NT2/D1 (cell line): ENCODE data around the gene FRMD4B.

ENCODE experiments used
- DNase-seq: peaks from one replicate; pipeline ENCODE4 v3.0.0-alpha.2; 2011; ENCODE audit warnings: low read depth, low spot score
- H3K27me3 ChIP-seq: 2 replicates; pipeline ENCODE4 v1.6.0; 2011; ENCODE audit warnings: mild to moderate bottlenecking; ENCODE audit not compliant: insufficient read length, insufficient read depth
- H3K36me3 ChIP-seq: 2 replicates; pipeline ENCODE4 v1.6.1; 2011; ENCODE audit warnings: mild to moderate bottlenecking, low read length, mixed read lengths; ENCODE audit not compliant: insufficient read depth, insufficient read length
- H3K4me1 ChIP-seq: 2 replicates; pipeline ENCODE4 v1.5.1; 2011; ENCODE audit not compliant: insufficient read depth, insufficient read length
- H3K4me3 ChIP-seq: 2 replicates; pipeline ENCODE4 v1.5.1; 2011; ENCODE audit warnings: low read depth; ENCODE audit not compliant: insufficient read length
- H3K9ac ChIP-seq: 2 replicates; pipeline ENCODE4 v1.6.0; 2011; ENCODE audit warnings: low read depth; ENCODE audit not compliant: insufficient read length
- H3K9me3 ChIP-seq: 2 replicates; pipeline ENCODE4 v1.5.1; 2011; ENCODE audit warnings: mild to moderate bottlenecking, low read length; ENCODE audit not compliant: insufficient read depth
- SUZ12 ChIP-seq: IDR thresholded peaks from 2 replicates; pipeline ENCODE4 v1.6.1; 2011; ENCODE audit not compliant: insufficient read length, insufficient read depth; ENCODE audit errors: extremely low read depth
- YY1 ChIP-seq: IDR thresholded peaks from 2 replicates; pipeline ENCODE4 v1.6.1; 2011; ENCODE audit not compliant: insufficient read length, insufficient read depth
- ZNF274 ChIP-seq: IDR thresholded peaks from 2 replicates; pipeline ENCODE4 v1.6.1; 2011; ENCODE audit warnings: mild to moderate bottlenecking, low read depth, low read length

Gene FRMD4B

GRCh38 chr3:69191516-69191915 lies 194.4 kb downstream of the FRMD4B start:
- TF ChIP-seq ZNF274 (no peak), SUZ12 (no peak), YY1 (no peak)
- peaks cover 84% of the 10 kb centered on the region for H3K36me3 ChIP-seq

GRCh38 chr3:69189487-69189886 lies 196.4 kb downstream of the FRMD4B start:
- Histone ChIP-seq H3K27me3 (no peaks in the 10 kb centered on the region), H3K36me3 (peaks cover 83% of the 10 kb centered on the region), H3K4me1 (no peaks in the 10 kb centered on the region), H3K4me3 (no peak overlapping the region), H3K9me3 (no peaks in the 10 kb centered on the region), H3K9ac (no peak overlapping the region)
- TF ChIP-seq ZNF274 (no peak), YY1 (no peak), SUZ12 (no peak)
- DNase-seq, result no peak

More at GRCh38 chr3:69191516-69191915, 194.4 kb downstream of the FRMD4B start:
- no peaks in the 10 kb centered on the region for H3K27me3 ChIP-seq
- H3K4me1 ChIP-seq, result no peaks in the 10 kb centered on the region
- no peak overlapping the region for H3K9ac ChIP-seq
- H3K9me3 ChIP-seq, result no peaks in the 10 kb centered on the region
- H3K4me3 ChIP-seq, result no peak overlapping the region
- DNase-seq, result no peak

GRCh38 chr3:69186575-69187093 lies 199.3 kb downstream of the FRMD4B start:
- Histone ChIP-seq H3K9ac (no peak overlapping the region), H3K36me3 (peaks cover 80% of the 10 kb centered on the region), H3K4me1 (no peaks in the 10 kb centered on the region), H3K27me3 (no peaks in the 10 kb centered on the region), H3K4me3 (no peak overlapping the region), H3K9me3 (no peaks in the 10 kb centered on the region)
- DNase-seq, result no peak
- no peak for TF ChIP-seq SUZ12
- TF ChIP-seq ZNF274, result no peak
- no peak for TF ChIP-seq YY1

- Histone ChIP-seq H3K27me3 (no peaks in the 10 kb centered on the region), H3K36me3 (peaks cover 89% of the 10 kb centered on the region), H3K4me1 (peaks cover 2% of the 10 kb centered on the region), H3K4me3 (no peak overlapping the region), H3K9ac (no peak overlapping the region), H3K9me3 (no peaks in the 10 kb centered on the region)
- no peak for DNase-seq
- TF ChIP-seq ZNF274 (no peak), YY1 (no peak), SUZ12 (no peak)
Measured at GRCh38 chr3:69182588-69183316, 203.1 kb downstream of the FRMD4B start.

- H3K9me3 ChIP-seq, result no peaks in the 10 kb centered on the region
- DNase-seq, result peak; percentile 33
- H3K4me3 ChIP-seq, result no peak overlapping the region
- no peak overlapping the region for H3K9ac ChIP-seq
- H3K36me3 ChIP-seq, result peaks cover 86% of the 10 kb centered on the region
- TF ChIP-seq ZNF274 (no peak), SUZ12 (no peak), YY1 (no peak)
- no peaks in the 10 kb centered on the region for H3K27me3 ChIP-seq
- H3K4me1 ChIP-seq, result peaks cover 2% of the 10 kb centered on the region
Measured at GRCh38 chr3:69181592-69182211, 204.2 kb downstream of the FRMD4B start.

- Histone ChIP-seq H3K9me3 (no peaks in the 10 kb centered on the region), H3K4me3 (no peak overlapping the region), H3K4me1 (peaks cover 2% of the 10 kb centered on the region), H3K9ac (no peak overlapping the region), H3K36me3 (peaks cover 85% of the 10 kb centered on the region), H3K27me3 (no peaks in the 10 kb centered on the region)
- DNase-seq, result no peak
- TF ChIP-seq YY1, result no peak
- no peak for TF ChIP-seq ZNF274
- no peak for TF ChIP-seq SUZ12
Measured at GRCh38 chr3:69180869-69181591, 204.9 kb downstream of the FRMD4B start.

GRCh38 chr3:69179740-69180372 lies 206.0 kb downstream of the FRMD4B start:
- H3K4me1 ChIP-seq, result peaks cover 2% of the 10 kb centered on the region
- no peak overlapping the region for H3K9ac ChIP-seq
- no peaks in the 10 kb centered on the region for H3K27me3 ChIP-seq
- peaks cover 81% of the 10 kb centered on the region for H3K36me3 ChIP-seq
- no peak for DNase-seq
- no peak for TF ChIP-seq ZNF274
- no peak overlapping the region for H3K4me3 ChIP-seq
- H3K9me3 ChIP-seq, result no peaks in the 10 kb centered on the region
